ENCODE data around the gene RABEPK. TPM values are rescaled to one million over a fixed set of nuclear protein-coding genes. Genes with fewer than 3 reads are reported as not detected.

The RABEPK gene
- total RNA-seq, 1 experiment from 2014 or later: 43.6 TPM

DNA sequence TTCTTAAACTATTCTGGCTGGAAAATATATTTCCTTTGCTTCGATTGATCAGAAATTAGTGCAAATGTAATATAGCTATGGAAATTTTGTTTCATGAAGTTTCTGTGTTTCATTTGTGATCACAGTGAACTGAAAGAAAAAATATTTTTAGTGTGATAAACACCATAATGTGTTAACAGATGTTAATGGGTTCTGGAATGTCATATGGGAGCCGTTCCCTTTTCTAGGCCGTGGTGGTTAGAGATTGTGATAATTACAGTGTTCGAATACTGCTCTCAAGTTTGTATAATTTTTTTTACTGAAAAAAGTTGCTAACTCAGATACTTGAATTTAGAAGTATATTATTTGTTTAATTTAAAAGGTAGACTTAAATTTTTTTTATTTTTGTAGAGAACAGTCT is 80.6 kb downstream of the RABEPK start:
- H3K36me3 ChIP-seq (ENCODE audit: insufficient read depth, low read length, poor library complexity, severe bottlenecking): no peaks in the 10 kb centered on the region
- H3K9me3 ChIP-seq (ENCODE audit: low read depth, low read length, poor library complexity, severe bottlenecking): no peaks in the 10 kb centered on the region
- ChIA-PET CTCF (no interaction called here), POLR2A (ENCODE audit: low non-redundant PET) (no interaction called here)
- no peak for TF ChIP-seq EZH2 (IDR thresholded peaks at IDR 0.05; ENCODE audit: borderline replicate concordance, low read depth, low read length, poor library complexity, severe bottlenecking)
- TF ChIP-seq, protein P1, sequence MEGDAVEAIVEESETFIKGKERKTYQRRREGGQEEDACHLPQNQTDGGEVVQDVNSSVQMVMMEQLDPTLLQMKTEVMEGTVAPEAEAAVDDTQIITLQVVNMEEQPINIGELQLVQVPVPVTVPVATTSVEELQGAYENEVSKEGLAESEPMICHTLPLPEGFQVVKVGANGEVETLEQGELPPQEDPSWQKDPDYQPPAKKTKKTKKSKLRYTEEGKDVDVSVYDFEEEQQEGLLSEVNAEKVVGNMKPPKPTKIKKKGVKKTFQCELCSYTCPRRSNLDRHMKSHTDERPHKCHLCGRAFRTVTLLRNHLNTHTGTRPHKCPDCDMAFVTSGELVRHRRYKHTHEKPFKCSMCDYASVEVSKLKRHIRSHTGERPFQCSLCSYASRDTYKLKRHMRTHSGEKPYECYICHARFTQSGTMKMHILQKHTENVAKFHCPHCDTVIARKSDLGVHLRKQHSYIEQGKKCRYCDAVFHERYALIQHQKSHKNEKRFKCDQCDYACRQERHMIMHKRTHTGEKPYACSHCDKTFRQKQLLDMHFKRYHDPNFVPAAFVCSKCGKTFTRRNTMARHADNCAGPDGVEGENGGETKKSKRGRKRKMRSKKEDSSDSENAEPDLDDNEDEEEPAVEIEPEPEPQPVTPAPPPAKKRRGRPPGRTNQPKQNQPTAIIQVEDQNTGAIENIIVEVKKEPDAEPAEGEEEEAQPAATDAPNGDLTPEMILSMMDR (conservative IDR thresholded peaks at IDR 0.05; ENCODE audit: low read depth, low read length): no peak
- no peaks in the 10 kb centered on the region for H3K4me1 ChIP-seq (ENCODE audit: insufficient read depth, low read length, poor library complexity, severe bottlenecking)
- no peak overlapping the region for H3K27ac ChIP-seq (ENCODE audit: low read depth, low read length, poor library complexity, severe bottlenecking)
- H3K27me3 ChIP-seq (replicated peaks; ENCODE audit: insufficient read depth, low read depth, low read length, poor library complexity): no peaks in the 10 kb centered on the region
- no peak overlapping the region for H3K4me3 ChIP-seq (ENCODE audit: low read depth, low read length, poor library complexity, severe bottlenecking)
- DNase-seq (ENCODE audit: low spot score): no peak
- BruUV-seq (replicated peaks): no TSS peak
- intact Hi-C loops (cut with micrococcal nuclease; ENCODE audit: unreplicated experiment): no loop called here

Other genes with a start within 250 kb of the RABEPK start
- gene SCAI, start 57.0 kb upstream of the RABEPK start, total RNA-seq (2021): 14.1 and 15.1 TPM in 2 replicates
- 50.8 and 51.7 TPM in 2 replicates for gene PPP6C, start 10.7 kb upstream of the RABEPK start, total RNA-seq (2021)
- gene HSPA5, start 40.8 kb downstream of the RABEPK start, total RNA-seq (2021): 260 and 290 TPM in 2 replicates
- gene GAPVD1, start 61.3 kb downstream of the RABEPK start, total RNA-seq (2021): 55.3 and 58.2 TPM in 2 replicates

All from A673 (cell line).